Spinal cord (tissue), 10 donors: Measurements from ENCODE around the gene ASMTL. TPM values are rescaled to one million over a fixed set of nuclear protein-coding genes. Genes with fewer than 3 reads are reported as not detected.
"Not testable (repeated sequence)": the region's sequence is repeated elsewhere in the genome, so short reads cannot be mapped to it uniquely, and the experiment has no call there.

Experiments used
- DNase-seq, 6 donors: peaks; one replicate each; pipeline versions ENCODE4 v3.0.0 to v3.0.0-alpha.2; 2013 to 2015; ENCODE audit warnings: low spot score in 6 of 6, low read depth in 4 of 6
- H3K27ac ChIP-seq: one replicate; pipeline ENCODE4 v1.5.1; 2013; ENCODE audit warnings: low read depth, low read length, control low read depth
- H3K27me3 ChIP-seq: one replicate; pipeline ENCODE4 v1.6.1; 2013; ENCODE audit warnings: low read length; ENCODE audit not compliant: control insufficient read depth, insufficient read depth
- H3K36me3 ChIP-seq: one replicate; pipeline ENCODE4 v1.6.1; 2013; ENCODE audit warnings: low read length; ENCODE audit not compliant: control insufficient read depth, insufficient read depth
- H3K4me1 ChIP-seq: one replicate; pipeline ENCODE4 v1.6.1; 2013; ENCODE audit warnings: low read length; ENCODE audit not compliant: control insufficient read depth, insufficient read depth
- H3K4me3 ChIP-seq: one replicate; pipeline ENCODE4 v1.5.1; 2013; ENCODE audit warnings: low read depth, low read length, control low read depth
- H3K9me3 ChIP-seq: one replicate; pipeline ENCODE4 v1.6.1; 2013; ENCODE audit warnings: low read length; ENCODE audit not compliant: control insufficient read depth, insufficient read depth
- WGBS: methylation state at CpG from one replicate; pipeline ENCODE4 v1.1.5; 2013; ENCODE audit warnings: missing lambda C conversion rate; ENCODE audit not compliant: insufficient coverage; 5-methylcytosine and 5-hydroxymethylcytosine counted together
- polyA plus RNA-seq, 2 donors: library from polyadenylated mRNA; unstranded; fragments of 120-200 nt; gene quantifications; one replicate each; pipeline ENCODE4 v1.2.1, GENCODE V29; 2013; ENCODE audit not compliant: insufficient read length in 2 of 2
- total RNA-seq, 2 donors: library from RNA; depleted of rRNA in 1 of 2; stranded (reverse); fragments of 120-200 nt in 1 of 2; fragments of >200 nt in 1 of 2; gene quantifications; one replicate each; pipeline versions ENCODE4 v1.2.3 to v1.2.4, GENCODE V29; 2013 to 2014
- donor health status: healthy.

Gene ASMTL
- total and polyA plus RNA-seq, 4 donors: 15.6 to 62.6 (median 33.2) TPM

- peaks cover 89% of the 10 kb centered on the region for H3K36me3 ChIP-seq
- no peaks in the 10 kb centered on the region for H3K4me1 ChIP-seq
- DNase-seq: no peak
- no peaks in the 10 kb centered on the region for H3K27me3 ChIP-seq
- H3K4me3 ChIP-seq: no peak overlapping the region
- H3K27ac ChIP-seq: no peak overlapping the region
- peaks cover 2% of the 10 kb centered on the region for H3K9me3 ChIP-seq
- 68% methylated on average over 15 of the region's 15 CpGs for WGBS
Observed at GRCh38 chrX:1416327-1416784, 36.4 kb downstream of the ASMTL start.

DNA sequence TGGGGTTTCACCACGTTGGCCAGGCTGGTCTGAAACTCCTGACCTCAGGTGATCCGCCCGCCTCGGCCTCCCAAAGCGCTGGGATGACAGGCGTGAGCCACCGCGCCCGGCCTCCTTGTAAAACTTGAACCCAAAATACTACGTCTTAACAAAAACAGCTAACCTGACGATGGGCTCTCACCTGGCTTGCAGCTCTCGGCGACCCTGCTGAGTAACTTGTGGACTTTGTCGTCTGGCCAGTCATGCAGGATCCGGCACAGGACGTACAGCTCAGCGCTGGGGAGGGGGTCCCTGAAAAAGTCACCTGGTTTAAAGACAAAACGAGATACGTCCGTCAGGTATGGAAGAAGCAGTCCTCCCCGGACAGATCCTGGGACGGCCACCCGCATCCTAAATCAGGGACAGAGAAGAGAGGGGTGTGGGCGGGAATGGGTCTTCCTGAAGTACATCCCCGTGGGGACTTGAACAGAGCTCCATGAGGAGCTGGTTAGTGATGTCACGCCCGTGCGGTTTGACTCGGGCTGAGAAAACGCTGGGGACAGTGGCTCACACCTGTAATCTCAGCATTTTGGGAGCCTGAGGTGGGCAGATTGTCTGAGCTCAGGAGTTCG is 40.1 kb downstream of the ASMTL start:
- Histone ChIP-seq H3K36me3 (peaks cover 68% of the 10 kb centered on the region), H3K9me3 (no peaks in the 10 kb centered on the region), H3K4me1 (no peaks in the 10 kb centered on the region), H3K27ac (no peak overlapping the region), H3K27me3 (no peaks in the 10 kb centered on the region), H3K4me3 (no peak overlapping the region)
- DNase-seq: no peak
- WGBS: 94% methylated on average over 29 of the region's 31 CpGs

GRCh38 chrX:1411326-1411725 is 41.4 kb downstream of the ASMTL start:
- Histone ChIP-seq H3K27ac (no peak overlapping the region), H3K27me3 (no peaks in the 10 kb centered on the region), H3K9me3 (no peaks in the 10 kb centered on the region), H3K4me1 (no peaks in the 10 kb centered on the region), H3K4me3 (no peak overlapping the region), H3K36me3 (peaks cover 68% of the 10 kb centered on the region)
- DNase-seq: no peak
- 96% methylated on average over 11 of the region's 12 CpGs for WGBS

GRCh38 chrX:1407035-1407434 is 45.7 kb downstream of the ASMTL start:
- no peaks in the 10 kb centered on the region for H3K4me1 ChIP-seq
- no peak overlapping the region for H3K4me3 ChIP-seq
- peaks cover 71% of the 10 kb centered on the region for H3K36me3 ChIP-seq
- no peaks in the 10 kb centered on the region for H3K9me3 ChIP-seq
- DNase-seq: no peak
- H3K27me3 ChIP-seq: no peaks in the 10 kb centered on the region
- H3K27ac ChIP-seq: no peak overlapping the region

DNA sequence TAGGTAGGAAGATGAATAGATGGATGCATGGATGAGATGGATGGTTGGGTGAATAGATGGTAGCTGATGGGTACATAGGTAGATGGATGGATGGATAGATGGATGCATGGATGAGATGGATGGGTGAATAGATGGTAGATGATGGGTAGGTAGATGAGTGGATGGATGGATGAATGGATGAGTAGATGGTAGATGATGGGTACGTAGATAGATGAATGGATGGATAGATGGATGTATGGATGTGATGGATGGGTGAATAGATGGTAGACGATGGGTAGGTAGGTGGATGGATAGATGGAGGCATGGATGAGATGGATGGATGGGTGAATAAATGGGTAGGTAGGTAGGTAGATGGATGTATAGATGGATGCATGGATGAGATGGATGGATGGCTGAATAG is 46.9 kb downstream of the ASMTL start:
- DNase-seq: not testable (repeated sequence)
- WGBS: 100% methylated on average over 2 of the region's 2 CpGs

DNA sequence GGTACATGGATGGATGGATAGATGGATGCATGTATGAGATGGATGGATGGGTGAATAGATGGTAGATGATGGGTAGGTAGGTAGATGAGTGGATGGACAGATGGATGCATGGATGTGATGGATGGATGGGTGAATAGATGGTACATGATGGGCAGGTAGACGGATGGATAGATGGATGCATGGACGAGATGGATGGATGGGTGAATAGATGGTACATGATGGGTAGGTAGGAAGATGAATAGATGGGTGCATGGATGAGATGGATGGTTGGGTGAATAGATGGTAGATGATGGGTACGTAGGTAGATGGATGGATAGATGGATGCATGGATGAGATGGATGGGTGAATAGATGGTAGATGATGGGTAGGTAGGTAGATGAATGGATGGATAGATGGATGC is 48.8 kb downstream of the ASMTL start:
- H3K27me3 ChIP-seq, H3K9me3 ChIP-seq, H3K4me3 ChIP-seq, DNase-seq, H3K4me1 ChIP-seq, H3K27ac ChIP-seq: not testable (repeated sequence)
- peaks cover 88% of the 10 kb centered on the region for H3K36me3 ChIP-seq
- WGBS: 99% methylated on average over 3 of the region's 3 CpGs

More for the DNA sequence above, 46.9 kb downstream of the ASMTL start:
- not testable (repeated sequence) for H3K27me3 ChIP-seq, H3K4me3 ChIP-seq, H3K9me3 ChIP-seq, H3K27ac ChIP-seq, H3K4me1 ChIP-seq
- peaks cover 72% of the 10 kb centered on the region for H3K36me3 ChIP-seq

GRCh38 chrX:1403228-1403627 is 49.5 kb downstream of the ASMTL start:
- 96% methylated on average over 7 of the region's 10 CpGs for WGBS
- Histone ChIP-seq H3K36me3 (peaks cover 94% of the 10 kb centered on the region), H3K27ac (no peak overlapping the region), H3K9me3 (no peaks in the 10 kb centered on the region), H3K27me3 (no peaks in the 10 kb centered on the region), H3K4me1 (no peaks in the 10 kb centered on the region), H3K4me3 (no peak overlapping the region)
- DNase-seq: no peak

DNA sequence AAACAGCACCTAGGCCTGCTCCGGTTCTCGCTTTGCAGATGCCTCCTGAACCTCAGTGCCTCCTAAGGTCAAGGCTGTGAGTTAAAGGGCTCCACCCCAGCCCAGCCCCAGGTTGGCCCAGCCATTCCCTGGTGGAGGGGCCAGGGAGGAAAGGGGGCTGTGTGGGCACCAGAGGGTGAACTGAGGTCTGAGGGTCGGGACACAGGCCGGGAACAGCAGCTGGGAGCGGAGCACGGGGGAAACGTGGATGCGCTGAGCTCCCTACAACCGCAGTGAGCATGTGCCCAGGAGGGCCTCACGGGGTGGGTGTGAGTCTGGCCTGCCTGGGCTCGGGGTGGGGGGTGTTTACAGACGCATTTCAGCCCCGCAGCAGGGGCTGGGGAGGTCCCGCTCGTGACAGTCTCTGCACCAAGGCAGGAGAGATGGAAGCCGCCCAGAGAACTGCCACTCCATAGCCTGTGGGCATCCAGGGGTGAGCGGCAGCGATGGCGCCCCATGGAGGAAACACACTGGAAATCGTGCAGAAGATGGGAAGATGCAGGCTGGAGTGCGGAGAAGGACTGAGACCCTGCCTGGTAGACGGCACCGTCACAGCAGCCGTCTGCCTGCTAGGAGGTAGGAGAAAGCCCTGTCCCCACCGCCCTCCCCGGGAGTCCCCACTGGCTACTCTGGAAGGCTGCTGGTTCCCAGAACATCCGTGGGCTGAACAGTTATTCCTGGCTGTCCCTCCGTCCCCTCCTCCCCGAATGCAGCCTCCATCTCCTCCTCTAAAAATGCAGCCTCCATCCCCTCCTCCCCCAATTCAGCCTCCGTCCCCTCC is 50.9 kb downstream of the ASMTL start:
- peaks cover 96% of the 10 kb centered on the region for H3K36me3 ChIP-seq
- H3K9me3 ChIP-seq: no peaks in the 10 kb centered on the region
- no peaks in the 10 kb centered on the region for H3K27me3 ChIP-seq
- no peaks in the 10 kb centered on the region for H3K4me1 ChIP-seq
- no peak overlapping the region for H3K4me3 ChIP-seq
- no peak overlapping the region for H3K27ac ChIP-seq
- DNase-seq: no peak
- 93% methylated on average over 30 of the region's 30 CpGs for WGBS

DNA sequence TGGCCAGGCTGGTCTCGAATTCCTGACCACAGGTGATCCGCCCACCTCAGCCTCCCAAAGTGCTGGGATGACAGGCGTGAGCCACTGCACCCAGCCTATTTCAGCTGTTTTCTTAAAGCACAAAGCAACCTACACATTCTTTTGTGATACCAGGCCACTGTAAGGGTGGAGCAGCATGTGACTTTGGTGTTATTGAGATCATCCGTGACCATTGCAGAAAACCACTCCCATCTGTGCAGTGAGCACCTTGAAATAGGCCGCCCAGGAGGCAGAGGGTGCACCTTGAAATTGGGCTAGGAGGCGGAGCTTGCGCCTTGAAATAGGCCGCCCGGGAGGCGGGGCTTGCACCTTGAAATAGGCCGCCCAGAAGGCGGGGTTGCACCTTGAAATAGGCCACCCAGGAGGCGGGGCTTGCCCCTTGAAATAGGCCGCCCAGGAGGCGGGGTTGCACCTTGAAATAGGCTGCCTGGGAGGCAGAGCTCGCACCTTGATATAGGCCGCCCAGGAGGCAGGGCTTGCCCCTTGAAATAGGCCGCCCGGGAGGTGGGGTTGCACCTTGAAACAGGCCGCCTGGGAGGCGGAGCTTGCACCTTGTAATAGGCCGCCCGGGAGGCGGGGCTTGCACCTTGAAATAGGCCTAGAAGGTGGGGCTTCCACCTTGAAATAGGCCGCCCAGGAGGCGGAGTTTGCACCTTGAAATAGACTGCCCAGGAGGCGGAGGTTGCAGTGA is 51.8 kb downstream of the ASMTL start:
- H3K4me1 ChIP-seq: no peaks in the 10 kb centered on the region
- H3K27me3 ChIP-seq: no peaks in the 10 kb centered on the region
- no peak for DNase-seq
- no peak overlapping the region for H3K4me3 ChIP-seq
- no peak overlapping the region for H3K27ac ChIP-seq
- H3K36me3 ChIP-seq: peaks cover 94% of the 10 kb centered on the region
- H3K9me3 ChIP-seq: no peaks in the 10 kb centered on the region
- WGBS: 83% methylated on average over 22 of the region's 27 CpGs
